WTC11 (cell line): Measurements from ENCODE around the gene ZSCAN21. TPM values are rescaled to one million over a fixed set of nuclear protein-coding genes. Genes with fewer than 3 reads are reported as not detected.

Source experiments
- ATAC-seq: fragments of 200-7000 bp; cut with Tn5 transposase; 2 replicates; pipeline ENCODE4 v1.10.0; 2021; ENCODE audit warnings: mild to moderate bottlenecking, moderate library complexity
- CTCF ChIA-PET: fragments of 300-600 bp; sonication (Branson Sonifier 250); formaldehyde crosslinking; loops from one replicate; lab custom pipeline; 2021; ENCODE audit warnings: antibody characterized with exemption; lab: Charles Lee
- POLR2A ChIA-PET: fragments of 350-600 bp; sonication (Branson Sonifier 250); formaldehyde crosslinking; loops from one replicate; lab custom pipeline; 2021; ENCODE audit warnings: antibody characterized with exemption; lab: Charles Lee
- DNase-seq: peaks from one replicate; pipeline ENCODE4 v3.0.0; 2021; ENCODE audit warnings: low spot score
- H3K27ac Mint-ChIP-seq: 2 replicates; pipeline ENCODE4 v1.8.0; 2021; ENCODE audit warnings: mixed read lengths
- H3K27me3 Mint-ChIP-seq: 2 replicates; pipeline ENCODE4 v1.8.0; 2021; ENCODE audit warnings: low read depth, mild to moderate bottlenecking, moderate library complexity, mixed read lengths
- H3K36me3 Mint-ChIP-seq: 2 replicates; pipeline ENCODE4 v1.8.0; 2021; ENCODE audit warnings: mixed read lengths
- H3K4me1 Mint-ChIP-seq: 2 replicates; pipeline ENCODE4 v1.8.0; 2022; ENCODE audit warnings: mixed read lengths
- H3K4me3 Mint-ChIP-seq: 2 replicates; pipeline ENCODE4 v1.8.0; 2021; ENCODE audit warnings: mild to moderate bottlenecking, moderate library complexity, mixed read lengths
- H3K9me3 Mint-ChIP-seq: 2 replicates; pipeline ENCODE4 v1.8.0; 2021; ENCODE audit warnings: mixed read lengths
- ARID4B ChIP-seq: sonication (generic); formaldehyde crosslinking; IDR thresholded peaks from 2 replicates; pipeline ENCODE4 v1.8.0; 2023; ENCODE audit warnings: missing genetic modification reagents, mild to moderate bottlenecking, borderline replicate concordance
- CREM ChIP-seq: sonication (generic); formaldehyde crosslinking; IDR thresholded peaks from 2 replicates; pipeline ENCODE4 v1.8.1; 2022; ENCODE audit warnings: mild to moderate bottlenecking, missing genetic modification reagents, moderate library complexity
- CTCF ChIP-seq: fragments of 200-600 bp; IDR thresholded peaks from 2 replicates; pipeline ENCODE4 v1.8.0; 2022; ENCODE audit warnings: antibody characterized with exemption
- ETV6 ChIP-seq: sonication (generic); formaldehyde crosslinking; IDR thresholded peaks from 2 replicates; pipeline ENCODE4 v1.8.1; 2022; ENCODE audit warnings: mild to moderate bottlenecking, missing genetic modification reagents
- FOXK1 ChIP-seq: sonication (generic); formaldehyde crosslinking; IDR thresholded peaks from 2 replicates; pipeline ENCODE4 v1.8.0; 2022; ENCODE audit warnings: mild to moderate bottlenecking, moderate library complexity, missing genetic modification reagents
- FOXP4 ChIP-seq: sonication (generic); formaldehyde crosslinking; IDR thresholded peaks from 2 replicates; pipeline ENCODE4 v1.8.0; 2022; ENCODE audit warnings: mild to moderate bottlenecking, missing genetic modification reagents
- GABPB1 ChIP-seq: sonication (generic); formaldehyde crosslinking; IDR thresholded peaks from 2 replicates; pipeline ENCODE4 v1.8.1; 2023; ENCODE audit warnings: mild to moderate bottlenecking, missing genetic modification reagents
- HMGXB4 ChIP-seq: sonication (generic); formaldehyde crosslinking; IDR thresholded peaks from 2 replicates; pipeline ENCODE4 v1.8.1; 2023; ENCODE audit warnings: mild to moderate bottlenecking, moderate library complexity, missing genetic modification reagents
- IRF1 ChIP-seq: sonication (generic); formaldehyde crosslinking; IDR thresholded peaks from 2 replicates; pipeline ENCODE4 v1.8.0; 2023; ENCODE audit warnings: missing genetic modification reagents
- NR1H2 ChIP-seq: sonication (generic); formaldehyde crosslinking; IDR thresholded peaks from 2 replicates; pipeline ENCODE4 v1.9.0; 2021; ENCODE audit warnings: mild to moderate bottlenecking, moderate library complexity, missing genetic modification reagents
- PRRX2 ChIP-seq: fragments of 250-450 bp; sonication (Bioruptor Pico); IDR thresholded peaks from 2 replicates; pipeline ENCODE4 v1.8.0; 2021; ENCODE audit warnings: mild to moderate bottlenecking
- SMAD3 ChIP-seq: sonication (generic); formaldehyde crosslinking; IDR thresholded peaks from 2 replicates; pipeline ENCODE4 v1.8.0; 2022; ENCODE audit warnings: missing genetic modification reagents, mild to moderate bottlenecking, borderline replicate concordance
- SP1 ChIP-seq: sonication (generic); formaldehyde crosslinking; conservative IDR thresholded peaks from 2 replicates; pipeline ENCODE4 v1.8.1; 2022; ENCODE audit warnings: missing genetic modification reagents
- TEAD1 ChIP-seq: sonication (generic); formaldehyde crosslinking; IDR thresholded peaks from 2 replicates; pipeline ENCODE4 v1.8.0; 2022; ENCODE audit warnings: mild to moderate bottlenecking, missing genetic modification reagents
- TEAD4 ChIP-seq: sonication (generic); formaldehyde crosslinking; IDR thresholded peaks from 2 replicates; pipeline ENCODE4 v1.8.0; 2022; ENCODE audit warnings: mild to moderate bottlenecking, missing genetic modification reagents
- ZNF281 ChIP-seq: sonication (generic); formaldehyde crosslinking; IDR thresholded peaks from 2 replicates; pipeline ENCODE4 v1.8.0; 2023; ENCODE audit warnings: mild to moderate bottlenecking, missing genetic modification reagents
- ZNF396 ChIP-seq: fragments of 250-450 bp; sonication (Bioruptor Pico); IDR thresholded peaks from 2 replicates; pipeline ENCODE4 v1.8.0; 2021; ENCODE audit warnings: mild to moderate bottlenecking, moderate library complexity, borderline replicate concordance
- ZNF423 ChIP-seq: fragments of 250-450 bp; sonication (Bioruptor Pico); IDR thresholded peaks from 2 replicates; pipeline ENCODE4 v2.1.2; 2022; ENCODE audit warnings: mild to moderate bottlenecking, moderate library complexity
- ZSCAN18 ChIP-seq: fragments of 250-450 bp; sonication (Bioruptor Pico); IDR thresholded peaks from 2 replicates; pipeline ENCODE4 v2.1.2; 2022; ENCODE audit warnings: mild to moderate bottlenecking, moderate library complexity
- total RNA-seq: library from RNA; stranded (reverse); gene quantifications from 3 replicates; pipeline ENCODE4 v1.2.3, GENCODE V29; 2021

The ZSCAN21 gene
- total RNA-seq, 1 experiment from 2014 or later: 25.5 TPM

- Mint-ChIP-seq H3K4me1 (peaks cover 11% of the 10 kb centered on the region), H3K27ac (no peak overlapping the region), H3K27me3 (no peaks in the 10 kb centered on the region), H3K4me3 (no peak overlapping the region), H3K9me3 (peaks cover 11% of the 10 kb centered on the region), H3K36me3 (peaks cover 56% of the 10 kb centered on the region)
- CTCF ChIA-PET: interaction anchor here (0.6 kb wide), 1 partner anchor 168 kb away, joined by 3 read pairs; no protein-coding TSS in a partner anchor
- DNase-seq (no peak), ATAC-seq (no peak)
- TF ChIP-seq FOXK1 (no peak), ARID4B (CRISPR knock-in tag) (no peak), CREM (CRISPR knock-in tag) (no peak), ZSCAN18 (CRISPR knock-in tag) (no peak), HMGXB4 (CRISPR knock-in tag) (no peak), GABPB1 (CRISPR knock-in tag) (no peak), FOXP4 (CRISPR knock-in tag) (no peak), NR1H2 (CRISPR knock-in tag) (no peak), CTCF (no peak)
- POLR2A ChIA-PET: no interaction called here
These were observed 11.2 kb upstream of the ZSCAN21 start for GRCh38 chr7:100038326-100038725.

GRCh38 chr7:100040575-100040974 is 9.0 kb upstream of the ZSCAN21 start:
- Mint-ChIP-seq H3K4me1 (peaks cover 11% of the 10 kb centered on the region), H3K27ac (no peak overlapping the region; the same call in 1 of the 2 replicates), H3K27me3 (no peaks in the 10 kb centered on the region), H3K36me3 (peaks cover 33% of the 10 kb centered on the region), H3K9me3 (peaks cover 11% of the 10 kb centered on the region), H3K4me3 (no peak overlapping the region)
- peak; percentile 48 for ATAC-seq
- no peak for DNase-seq
- POLR2A ChIA-PET: interaction anchor here (0.6 to 0.7 kb wide), 2 partner anchors 9 to 92 kb away, joined by 3 to 4 read pairs; partner anchors contain the start of gene ZSCAN21
- CTCF ChIA-PET: no interaction called here
- no peak for TF ChIP-seq TEAD1 (CRISPR knock-in tag)
- TF ChIP-seq FOXK1: no peak
- no peak for TF ChIP-seq ETV6 (CRISPR knock-in tag)
- TF ChIP-seq IRF1 (CRISPR knock-in tag): no peak
- TF ChIP-seq ZNF423 (CRISPR knock-in tag): no peak
- no peak for TF ChIP-seq ZSCAN18 (CRISPR knock-in tag)
- no peak for TF ChIP-seq ZNF281
- TF ChIP-seq SP1 (CRISPR knock-in tag): no peak
- TF ChIP-seq SMAD3 (CRISPR knock-in tag): no peak
- no peak for TF ChIP-seq PRRX2 (CRISPR knock-in tag)
- TF ChIP-seq ZNF396: no peak
- no peak for TF ChIP-seq TEAD4 (CRISPR knock-in tag)
